GM19099 (cell line): Measurements from ENCODE around the gene DGKA.

Experiments
- POLR2A ChIP-seq: IDR thresholded peaks from 3 replicates; pipeline ENCODE4 v1.6.1; 2011; ENCODE audit warnings: low read depth; ENCODE audit not compliant: insufficient read length; ENCODE audit errors: extremely low read depth

DGKA gene

GRCh38 chr12:55930771-55931316, at the start of gene DGKA:
TSS of gene DGKA (plus strand) at chr12:55931162. CDS start at chr12:55936504, 5,342 bp downstream.
- TF ChIP-seq POLR2A, result peak; percentile 42

GRCh38 chr12:55885113-55885512, 45.8 kb upstream of the DGKA start:
- no peak for TF ChIP-seq POLR2A

- TF ChIP-seq POLR2A, result no peak
Measured at GRCh38 chr12:55891310-55891709, 39.7 kb upstream of the DGKA start.

- no peak for TF ChIP-seq POLR2A
Measured at GRCh38 chr12:55893723-55894122, 37.2 kb upstream of the DGKA start.

- TF ChIP-seq POLR2A, result no peak
Measured at GRCh38 chr12:55899082-55899481, 31.9 kb upstream of the DGKA start.

- TF ChIP-seq POLR2A, result no peak
Measured at GRCh38 chr12:55901881-55902490, 29.0 kb upstream of the DGKA start.

GRCh38 chr12:55906056-55906455, 24.9 kb upstream of the DGKA start:
- TF ChIP-seq POLR2A, result no peak

- TF ChIP-seq POLR2A, result no peak
Measured at GRCh38 chr12:55908726-55909512, 22.0 kb upstream of the DGKA start.

- no peak for TF ChIP-seq POLR2A
Measured at GRCh38 chr12:55909513-55909884, 21.5 kb upstream of the DGKA start.

- no peak for TF ChIP-seq POLR2A
Measured at GRCh38 chr12:55912908-55913307, 18.1 kb upstream of the DGKA start.

GRCh38 chr12:55915482-55915859, 15.5 kb upstream of the DGKA start:
- TF ChIP-seq POLR2A, result no peak

GRCh38 chr12:55922126-55922525, 8.8 kb upstream of the DGKA start:
- TF ChIP-seq POLR2A, result no peak

- TF ChIP-seq POLR2A, result no peak
Measured at GRCh38 chr12:55925371-55925770, 5.6 kb upstream of the DGKA start.

- TF ChIP-seq POLR2A, result no peak
Measured at GRCh38 chr12:55925870-55926737, 4.9 kb upstream of the DGKA start.

- peak; percentile 70 for TF ChIP-seq POLR2A
Measured at GRCh38 chr12:55926738-55927587, 4.0 kb upstream of the DGKA start.
